ENCODE measurements around the gene CALR.
A peak's percentile ranks its signal among the peaks of the same experiment; 100 is the strongest.

Gene CALR

GRCh38 chr19:12983542-12984142 is 45.2 kb downstream of the CALR start:
- peak; percentile 80 for ATAC-seq
- no peak for TF ChIP-seq ZNF8 (CRISPR knock-in tag; IDR thresholded peaks at IDR 0.05)
- TF ChIP-seq ZC3H10 (CRISPR knock-in tag; IDR thresholded peaks at IDR 0.05), result peak; percentile 65
- peak; percentile 79; the same call in 1 of the 2 replicates for TF ChIP-seq BACH2 (CRISPR knock-in tag; IDR thresholded peaks at IDR 0.05; ENCODE audit: borderline replicate concordance)
- TF ChIP-seq CREB5 (CRISPR knock-in tag; IDR thresholded peaks at IDR 0.05; ENCODE audit: low read depth), result no peak
- no peak for TF ChIP-seq TCF4 (CRISPR knock-in tag; IDR thresholded peaks at IDR 0.05; ENCODE audit: borderline replicate concordance)
- peak; percentile 98 for TF ChIP-seq SNAI2 (CRISPR knock-in tag; IDR thresholded peaks at IDR 0.05)
- peak; percentile 89; the same call in 1 of the 2 replicates for TF ChIP-seq PPARA (CRISPR knock-in tag; IDR thresholded peaks at IDR 0.05; ENCODE audit: borderline replicate concordance)
- peak; percentile 54; the same call in 1 of the 2 replicates for TF ChIP-seq OSR1 (CRISPR knock-in tag; IDR thresholded peaks at IDR 0.05)
- no peak for TF ChIP-seq TOX (CRISPR knock-in tag; IDR thresholded peaks at IDR 0.05; ENCODE audit: borderline replicate concordance)
- no peak for TF ChIP-seq POU6F1 (CRISPR knock-in tag; IDR thresholded peaks at IDR 0.05; ENCODE audit: borderline replicate concordance, low read depth)
- TF ChIP-seq ZNF70 (CRISPR knock-in tag; IDR thresholded peaks at IDR 0.05), result 0 out of 2 replicates have a peak, but pooled peaks have one; percentile 56
- TF ChIP-seq ZFP3 (CRISPR knock-in tag; IDR thresholded peaks at IDR 0.05), result peak; percentile 81; the same call in 1 of the 2 replicates
- TF ChIP-seq CSRNP3 (CRISPR knock-in tag; IDR thresholded peaks at IDR 0.05), result no peak
- TF ChIP-seq GLIS3 (CRISPR knock-in tag; IDR thresholded peaks at IDR 0.05), result no peak
- no peak for TF ChIP-seq PATZ1 (CRISPR knock-in tag; IDR thresholded peaks at IDR 0.05; ENCODE audit: borderline replicate concordance)
- TF ChIP-seq RARB (CRISPR knock-in tag; IDR thresholded peaks at IDR 0.05), result no peak
- TF ChIP-seq TSHZ2 (CRISPR knock-in tag; IDR thresholded peaks at IDR 0.05), result peak; percentile 97
- peak; percentile 67; the same call in 1 of the 2 replicates for TF ChIP-seq ARNTL (CRISPR knock-in tag; IDR thresholded peaks at IDR 0.05; ENCODE audit: borderline replicate concordance, low read depth)
- 0 out of 2 replicates have a peak, but pooled peaks have one; percentile 30 for TF ChIP-seq ZFP30 (CRISPR knock-in tag; IDR thresholded peaks at IDR 0.05)
- peak; percentile 95 for TF ChIP-seq ZNF565 (CRISPR knock-in tag; conservative IDR thresholded peaks at IDR 0.05; ENCODE audit: low read depth)
- TF ChIP-seq ISL1 (CRISPR knock-in tag; IDR thresholded peaks at IDR 0.05), result no peak
- no peak for TF ChIP-seq ESRRG (CRISPR knock-in tag; IDR thresholded peaks at IDR 0.05)
- peak; percentile 96 for TF ChIP-seq CSDC2 (CRISPR knock-in tag; IDR thresholded peaks at IDR 0.05)

- ATAC-seq, result no peak
- TF ChIP-seq ZNF70 (CRISPR knock-in tag; IDR thresholded peaks at IDR 0.05) (no peak), PATZ1 (CRISPR knock-in tag; IDR thresholded peaks at IDR 0.05; ENCODE audit: borderline replicate concordance) (no peak), CSDC2 (CRISPR knock-in tag; IDR thresholded peaks at IDR 0.05) (no peak), ZFP30 (CRISPR knock-in tag; IDR thresholded peaks at IDR 0.05) (no peak), TCF4 (CRISPR knock-in tag; IDR thresholded peaks at IDR 0.05; ENCODE audit: borderline replicate concordance) (no peak), POU6F1 (CRISPR knock-in tag; IDR thresholded peaks at IDR 0.05; ENCODE audit: borderline replicate concordance, low read depth) (no peak)
These were observed 45.8 kb downstream of the CALR start for GRCh38 chr19:12984143-12984627.
